Lower lobe of right lung (tissue), 2 donors: ENCODE data around the gene ZNF70. TPM values are rescaled to one million over a fixed set of nuclear protein-coding genes. Genes with fewer than 3 reads are reported as not detected.
A peak's percentile ranks its signal among the peaks of the same experiment; 100 is the strongest.

ENCODE experiments used
- ATAC-seq, 2 donors: fragments of 200-7000 bp; cut with Tn5 transposase; one replicate each; pipeline ENCODE4 v1.9.1; 2020 to 2022; ENCODE audit warnings: mild to moderate bottlenecking in 2 of 2, moderate library complexity in 2 of 2
- DNase-seq: peaks from one replicate; pipeline ENCODE4 v3.0.0-alpha.2; 2020
- H3K27ac ChIP-seq: fragments of 200-600 bp; one replicate; pipeline ENCODE4 v1.8.0; 2022
- H3K27me3 ChIP-seq: fragments of 200-600 bp; one replicate; pipeline ENCODE4 v1.8.0; 2022; ENCODE audit warnings: low read depth
- H3K36me3 ChIP-seq: fragments of 200-600 bp; one replicate; pipeline ENCODE4 v1.8.0; 2022; ENCODE audit warnings: mild to moderate bottlenecking
- H3K4me1 ChIP-seq: fragments of 200-600 bp; one replicate; pipeline ENCODE4 v1.8.0; 2022
- H3K4me3 ChIP-seq: fragments of 200-600 bp; one replicate; pipeline ENCODE4 v1.8.0; 2022; ENCODE audit warnings: mild to moderate bottlenecking
- H3K9me3 ChIP-seq: fragments of 200-600 bp; one replicate; pipeline ENCODE4 v1.8.0; 2022
- intact Hi-C: fragments of 100-400 bp; cut with DNase I; formaldehyde crosslinking; loops from one replicate; pipeline ENCODE4 v1.11.0; 2022
- total RNA-seq: library from RNA; stranded (reverse); fragmentation: NEBNext Ultra II Directional; extraction: Animal tissue kit (Norgen Biotek cat#: 25700); gene quantifications from one replicate; pipeline ENCODE4 v1.2.1, GENCODE V29; 2021
- TF ChIP-seq, protein P1 (sequence below): fragments of 200-600 bp; IDR thresholded peaks from one replicate; pipeline ENCODE4 v1.8.0; 2022; ENCODE audit warnings: antibody characterized with exemption, mild to moderate bottlenecking
- donor health status: DM: no; HTN: yes; CAD: no; lungs with severe emphysema.

Gene ZNF70
- total RNA-seq, 1 donor from 2014 or later: 5.7 TPM

DNA sequence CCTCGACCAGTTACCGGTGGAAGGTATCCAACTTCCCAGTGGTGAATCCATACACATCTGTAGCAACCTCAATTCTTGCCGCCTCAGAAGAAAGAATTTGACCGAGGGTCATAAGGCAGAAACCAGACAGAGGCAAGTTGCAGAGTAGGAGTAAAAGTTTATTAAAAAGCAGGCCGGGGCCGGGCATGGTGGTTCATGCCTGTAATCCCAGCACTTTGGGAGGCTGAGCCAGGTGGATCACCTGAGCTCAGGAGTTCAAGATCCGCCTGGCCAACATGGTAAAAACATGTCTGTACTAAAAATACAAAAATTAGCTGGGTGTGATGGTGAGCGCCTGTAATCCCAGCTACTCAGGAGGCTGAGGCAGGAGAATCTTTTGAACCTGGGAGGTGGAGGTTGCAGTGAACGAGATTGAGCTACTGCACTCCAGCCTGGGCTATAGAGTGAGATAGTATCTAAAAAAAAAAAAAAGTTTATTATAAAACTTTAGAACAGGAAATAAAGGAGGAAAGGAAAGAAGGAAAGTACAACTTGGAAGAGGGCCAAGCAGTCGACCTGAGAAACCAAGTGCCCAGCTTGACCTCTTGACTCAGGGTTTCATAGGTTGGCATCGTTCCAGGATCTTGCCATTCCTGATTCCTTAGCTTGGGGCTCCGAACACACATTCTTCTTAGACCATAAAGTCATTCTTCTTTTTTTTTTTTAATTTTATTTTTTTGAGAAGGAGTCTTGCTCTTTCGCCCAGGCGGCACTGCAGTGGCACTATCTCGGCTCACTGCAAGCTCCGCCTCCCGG, 32.3 kb downstream of the ZNF70 start:
- TF ChIP-seq, protein P1, sequence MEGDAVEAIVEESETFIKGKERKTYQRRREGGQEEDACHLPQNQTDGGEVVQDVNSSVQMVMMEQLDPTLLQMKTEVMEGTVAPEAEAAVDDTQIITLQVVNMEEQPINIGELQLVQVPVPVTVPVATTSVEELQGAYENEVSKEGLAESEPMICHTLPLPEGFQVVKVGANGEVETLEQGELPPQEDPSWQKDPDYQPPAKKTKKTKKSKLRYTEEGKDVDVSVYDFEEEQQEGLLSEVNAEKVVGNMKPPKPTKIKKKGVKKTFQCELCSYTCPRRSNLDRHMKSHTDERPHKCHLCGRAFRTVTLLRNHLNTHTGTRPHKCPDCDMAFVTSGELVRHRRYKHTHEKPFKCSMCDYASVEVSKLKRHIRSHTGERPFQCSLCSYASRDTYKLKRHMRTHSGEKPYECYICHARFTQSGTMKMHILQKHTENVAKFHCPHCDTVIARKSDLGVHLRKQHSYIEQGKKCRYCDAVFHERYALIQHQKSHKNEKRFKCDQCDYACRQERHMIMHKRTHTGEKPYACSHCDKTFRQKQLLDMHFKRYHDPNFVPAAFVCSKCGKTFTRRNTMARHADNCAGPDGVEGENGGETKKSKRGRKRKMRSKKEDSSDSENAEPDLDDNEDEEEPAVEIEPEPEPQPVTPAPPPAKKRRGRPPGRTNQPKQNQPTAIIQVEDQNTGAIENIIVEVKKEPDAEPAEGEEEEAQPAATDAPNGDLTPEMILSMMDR: no peak
- no peaks in the 10 kb centered on the region for H3K9me3 ChIP-seq
- H3K36me3 ChIP-seq: peaks cover 14% of the 10 kb centered on the region
- peaks cover 18% of the 10 kb centered on the region for H3K4me1 ChIP-seq
- ATAC-seq: no peak
- no peak for DNase-seq
- H3K27me3 ChIP-seq: no peaks in the 10 kb centered on the region
- no peak overlapping the region for H3K4me3 ChIP-seq
- intact Hi-C loops: no loop called here
- H3K27ac ChIP-seq: no peak overlapping the region

DNA sequence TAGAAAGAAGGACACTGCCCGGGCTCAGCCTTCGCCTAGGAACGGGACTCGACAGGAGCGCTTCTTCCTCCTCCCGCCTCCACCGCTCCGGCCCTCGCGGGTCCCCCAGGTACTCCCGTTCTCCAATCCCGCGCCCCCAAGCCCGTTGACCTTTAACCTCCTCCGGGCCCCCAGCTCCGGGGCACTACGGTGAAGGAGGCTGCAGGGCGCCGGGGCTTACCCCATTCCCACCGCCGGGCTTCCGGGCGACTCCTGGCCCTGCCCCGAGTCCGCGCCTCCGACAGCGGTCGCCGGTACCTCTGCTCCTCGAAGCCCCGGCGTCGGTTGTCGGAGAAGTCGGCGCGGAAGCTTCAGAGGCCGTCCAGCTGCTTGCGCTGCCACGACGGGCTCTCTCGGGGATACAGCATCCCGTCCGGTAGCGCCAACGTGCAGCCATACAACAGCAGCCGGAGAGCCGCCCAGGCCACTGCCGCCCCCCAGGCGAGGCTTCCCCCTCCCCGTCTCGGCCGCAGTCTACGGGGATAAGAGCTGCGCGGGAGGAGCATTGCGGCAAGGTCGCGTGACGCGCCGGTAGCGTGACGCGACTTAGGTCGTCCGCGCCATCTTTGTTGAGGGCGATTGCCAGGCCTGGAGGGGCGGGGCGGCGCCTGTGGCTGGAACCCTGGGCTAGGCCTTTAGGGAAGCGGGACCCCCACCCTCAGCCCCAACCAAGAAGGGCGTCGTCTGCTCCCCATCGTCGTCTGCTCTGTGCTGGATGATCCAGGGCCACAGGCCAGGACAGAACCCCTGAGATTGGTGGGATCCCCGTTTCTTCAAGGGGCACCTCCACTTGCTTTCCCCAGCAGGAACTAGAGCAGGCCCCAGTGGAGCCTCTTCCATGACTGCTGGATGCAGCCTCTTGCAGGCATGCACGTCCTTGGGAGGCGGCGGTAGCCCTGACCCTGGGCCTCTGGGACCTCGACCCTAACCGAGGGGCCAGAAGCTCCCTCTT, 33.8 kb downstream of the ZNF70 start:
- H3K4me3 ChIP-seq: peak overlapping the region; percentile 99
- peak overlapping the region; percentile 87 for H3K27ac ChIP-seq
- TF ChIP-seq, protein P1: no peak
- H3K4me1 ChIP-seq: peaks cover 18% of the 10 kb centered on the region
- peak; percentile 96 to 97 for ATAC-seq
- DNase-seq: peak; percentile 91
- H3K27me3 ChIP-seq: no peaks in the 10 kb centered on the region
- H3K9me3 ChIP-seq: no peaks in the 10 kb centered on the region
- H3K36me3 ChIP-seq: peaks cover 29% of the 10 kb centered on the region
- intact Hi-C loops: no loop called here

DNA sequence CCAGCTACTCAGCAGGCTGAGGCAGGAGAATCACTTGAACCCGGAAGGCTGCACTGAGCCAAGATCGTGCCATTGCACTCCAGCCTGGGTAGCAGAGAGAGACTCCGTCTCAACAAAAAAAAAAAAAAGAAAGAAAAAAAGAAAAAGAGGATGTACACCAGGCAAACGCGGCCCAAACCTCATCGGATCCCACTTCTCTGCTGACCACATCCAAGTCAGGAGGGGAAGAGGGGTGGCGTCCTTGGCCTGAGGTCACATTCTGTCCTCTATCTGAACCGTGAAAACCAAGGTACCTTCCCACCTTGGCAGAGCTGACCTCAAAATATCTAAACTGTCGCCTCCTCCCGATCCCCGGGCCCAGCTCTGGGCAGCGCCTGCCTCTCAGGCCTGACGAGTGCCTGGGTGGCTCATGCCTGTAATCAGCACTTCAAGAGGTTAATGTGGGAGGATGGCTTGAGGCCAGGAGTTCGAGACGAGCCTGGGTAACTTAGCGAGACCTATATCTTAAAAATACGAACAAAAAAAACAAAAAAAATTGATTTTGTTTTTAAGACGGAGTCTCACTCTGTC, 35.0 kb downstream of the ZNF70 start:
- Histone ChIP-seq H3K27ac (no peak overlapping the region), H3K9me3 (no peaks in the 10 kb centered on the region), H3K4me1 (peaks cover 18% of the 10 kb centered on the region), H3K36me3 (peaks cover 41% of the 10 kb centered on the region), H3K27me3 (no peaks in the 10 kb centered on the region), H3K4me3 (peak overlapping the region; percentile 99)
- no peak for DNase-seq
- ATAC-seq: no peak
- intact Hi-C loops: no loop called here
- TF ChIP-seq, protein P1: no peak

DNA sequence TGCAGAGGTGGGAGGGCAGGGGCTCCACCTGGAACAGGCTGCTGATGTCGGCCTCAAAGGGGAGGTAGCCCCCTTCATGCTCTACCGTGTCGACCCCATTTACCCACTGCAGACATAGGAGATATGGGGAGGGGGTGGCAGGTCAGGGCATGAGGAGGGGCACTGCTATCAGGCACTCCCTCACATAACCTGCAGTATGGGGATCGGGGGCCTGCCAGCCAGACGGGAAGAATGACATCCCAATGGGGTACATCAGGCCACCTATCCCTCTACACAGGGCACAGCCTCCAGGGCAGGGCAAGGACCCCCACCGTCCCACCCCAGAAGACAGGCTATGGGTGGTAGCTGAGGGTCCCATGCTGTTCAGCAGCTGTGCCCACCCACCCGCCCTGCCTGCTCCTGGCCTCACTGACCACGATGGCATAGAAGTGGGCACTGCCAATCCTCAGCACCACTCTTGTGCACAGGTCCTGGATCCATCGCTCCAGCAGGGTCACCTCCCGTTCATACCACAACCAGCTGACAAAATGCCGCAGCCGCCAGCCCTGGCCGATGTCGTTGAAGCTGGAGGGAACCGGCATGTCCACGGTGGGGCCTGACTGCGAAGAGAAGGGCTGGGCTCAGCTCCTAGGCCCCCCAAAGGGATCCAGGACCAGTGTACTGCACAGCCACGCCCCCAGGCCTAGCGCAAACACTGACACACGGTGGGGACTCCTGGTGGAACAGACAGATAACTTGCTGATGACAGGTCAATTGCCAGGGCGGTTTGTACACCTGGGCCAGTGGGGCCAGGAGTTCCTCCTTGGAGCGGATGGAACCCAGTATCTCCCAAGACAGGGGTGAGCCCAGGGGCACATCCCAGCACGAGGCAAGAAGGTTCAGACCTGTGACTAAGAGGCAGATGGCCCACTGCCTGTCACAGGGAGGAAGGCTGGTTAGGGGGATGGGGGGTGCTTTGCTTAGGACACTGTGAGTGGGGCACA, 36.0 kb downstream of the ZNF70 start:
- no peak overlapping the region for H3K27ac ChIP-seq
- peaks cover 18% of the 10 kb centered on the region for H3K4me1 ChIP-seq
- H3K36me3 ChIP-seq: peaks cover 51% of the 10 kb centered on the region
- ATAC-seq (no peak), DNase-seq (no peak)
- intact Hi-C loops: no loop called here
- H3K4me3 ChIP-seq: no peak overlapping the region
- H3K9me3 ChIP-seq: no peaks in the 10 kb centered on the region
- TF ChIP-seq, protein P1: no peak
- no peaks in the 10 kb centered on the region for H3K27me3 ChIP-seq
